HG03565 (cell line): ENCODE data around the gene VWCE.

Source experiments
- ATAC-seq: cut with Tn5 transposase; IDR thresholded peaks from one replicate; pipeline ENCODE4 v1.9.1; 2021; ENCODE audit warnings: mild to moderate bottlenecking, moderate library complexity; ENCODE audit not compliant: unreplicated experiment

Gene VWCE

DNA sequence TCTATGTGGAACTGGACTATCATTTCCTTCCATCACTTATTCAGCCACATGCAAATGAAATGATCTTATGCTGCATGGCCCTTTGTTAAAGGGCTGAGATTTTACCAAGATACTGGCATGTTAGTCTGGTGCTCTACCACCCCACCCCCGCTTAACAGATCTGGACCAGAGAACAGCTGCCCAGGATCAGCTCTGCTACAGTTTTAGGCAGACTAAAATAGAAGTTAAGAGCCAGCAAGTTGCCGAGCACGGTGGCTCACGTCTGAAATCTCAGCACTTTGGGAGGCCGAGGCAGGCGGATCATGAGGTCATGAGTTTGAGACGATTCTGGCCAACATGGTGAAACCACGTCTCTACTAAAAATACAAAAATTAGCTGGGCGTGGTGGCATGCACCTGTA is 33.2 kb upstream of the VWCE start:
- no peak for ATAC-seq

DNA sequence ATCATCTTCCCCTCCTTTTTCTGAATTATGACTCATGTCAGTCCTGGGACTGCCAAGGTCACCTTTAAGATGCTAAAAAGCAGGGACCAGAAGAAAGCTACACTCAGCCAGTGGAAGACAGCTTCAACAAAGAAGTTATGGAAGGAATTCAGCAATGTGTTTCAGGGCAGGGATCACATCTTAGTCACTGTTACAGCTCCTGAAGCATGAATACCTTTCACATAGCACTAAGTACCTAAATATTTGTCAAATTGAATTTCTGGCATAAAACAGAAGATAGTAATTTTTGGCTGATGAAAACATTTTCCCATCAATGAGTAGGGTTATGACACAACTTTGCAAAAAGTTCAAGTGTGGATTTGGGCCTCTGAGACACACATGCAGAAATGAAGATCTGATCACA is 32.6 kb upstream of the VWCE start:
- ATAC-seq = no peak

DNA sequence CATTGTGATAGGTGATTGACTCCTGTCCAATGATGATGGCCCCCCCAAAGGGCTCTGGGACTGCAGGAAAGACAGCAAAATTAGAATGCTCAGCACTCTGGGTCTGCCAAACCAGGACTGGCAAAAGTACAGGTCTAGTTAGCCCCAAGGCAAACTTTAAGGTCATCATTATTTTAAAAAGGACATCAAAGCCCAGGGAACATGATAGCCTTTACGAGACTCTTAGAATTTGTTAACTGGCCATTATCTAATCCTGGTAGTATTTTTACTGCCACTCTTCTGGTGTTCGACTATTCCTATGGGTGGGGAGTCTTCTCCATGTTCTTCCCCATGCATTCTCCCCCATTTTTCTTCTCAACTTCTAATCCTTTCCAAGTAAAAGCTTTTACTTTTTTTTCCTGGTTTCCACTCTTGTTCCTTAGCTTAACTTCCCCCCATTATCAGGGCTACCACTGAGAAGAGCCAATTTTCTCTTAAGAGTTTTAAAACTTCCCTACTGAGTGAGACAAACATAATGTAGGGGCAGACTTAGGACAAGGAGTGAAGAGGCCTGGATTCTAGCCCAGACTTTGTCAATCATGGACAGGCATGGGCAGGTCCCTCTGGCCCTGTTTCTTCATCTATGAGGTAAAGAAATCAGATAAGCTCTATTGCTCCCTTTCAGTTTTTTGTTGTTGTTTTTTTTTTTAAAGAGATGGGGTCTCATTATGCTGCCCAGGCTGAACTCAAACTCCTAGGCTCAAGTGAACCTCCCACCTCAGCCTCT is 30.7 kb upstream of the VWCE start:
- ATAC-seq = no peak

DNA sequence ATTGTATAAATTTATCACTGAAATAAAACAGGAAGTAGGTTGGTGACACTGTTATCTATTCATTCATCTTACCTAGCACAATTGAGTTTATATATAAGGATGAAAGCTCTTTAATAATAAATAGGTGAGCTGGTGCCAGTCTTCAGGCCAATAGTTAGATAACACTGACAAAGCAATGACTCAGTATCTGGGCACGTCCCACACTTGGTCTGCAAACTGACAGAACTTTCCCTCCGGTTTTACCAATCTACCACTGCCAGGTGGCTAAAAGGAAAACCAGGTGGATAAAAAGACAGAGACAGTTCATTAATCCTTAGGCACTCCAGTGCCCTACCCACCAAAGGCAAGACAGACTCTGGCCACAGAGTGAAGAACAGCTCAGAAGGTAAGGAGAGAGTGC is 20.1 kb upstream of the VWCE start:
- ATAC-seq = no peak

- ATAC-seq = no peak
Measured at GRCh38 chr11:61310749-61311148, 15.6 kb upstream of the VWCE start.

DNA sequence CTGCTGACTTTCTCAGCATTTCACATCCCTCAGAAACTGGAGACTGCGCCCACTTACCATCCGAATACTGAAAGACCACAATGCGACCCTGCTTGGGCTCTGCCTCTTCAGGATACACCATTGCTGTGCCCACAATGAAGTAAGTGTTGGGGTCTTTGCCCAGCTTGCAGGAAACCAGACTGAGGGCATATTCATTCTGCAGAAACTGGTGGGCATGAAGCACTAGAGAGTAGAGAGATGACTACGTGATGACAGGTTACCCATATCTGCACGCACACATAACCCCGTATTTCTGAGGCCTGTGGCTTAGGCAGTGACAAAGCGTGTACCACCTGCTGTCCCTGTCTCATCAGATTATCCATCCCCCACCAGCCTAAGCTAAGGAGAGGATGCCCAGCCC is 14.6 kb upstream of the VWCE start:
- no peak for ATAC-seq

DNA sequence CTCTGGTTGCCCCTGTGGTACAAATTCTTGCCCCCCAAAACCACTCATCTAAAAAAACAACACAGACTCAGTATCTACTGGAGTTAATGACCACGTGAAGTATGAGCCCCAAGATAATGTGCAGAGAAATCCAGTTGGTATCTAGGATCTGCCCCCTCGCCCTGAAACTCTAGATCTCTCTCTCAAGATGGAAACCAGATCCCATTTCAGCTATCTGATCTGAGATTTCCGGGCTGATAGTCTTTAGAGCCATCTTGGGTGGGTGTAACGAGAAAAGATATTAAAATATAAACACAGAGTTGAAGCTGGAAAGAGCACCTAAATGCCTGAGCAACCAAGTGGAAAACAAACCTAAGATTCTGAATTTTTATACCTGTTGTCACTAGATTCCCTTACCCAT is 14.0 kb upstream of the VWCE start:
- no peak for ATAC-seq

DNA sequence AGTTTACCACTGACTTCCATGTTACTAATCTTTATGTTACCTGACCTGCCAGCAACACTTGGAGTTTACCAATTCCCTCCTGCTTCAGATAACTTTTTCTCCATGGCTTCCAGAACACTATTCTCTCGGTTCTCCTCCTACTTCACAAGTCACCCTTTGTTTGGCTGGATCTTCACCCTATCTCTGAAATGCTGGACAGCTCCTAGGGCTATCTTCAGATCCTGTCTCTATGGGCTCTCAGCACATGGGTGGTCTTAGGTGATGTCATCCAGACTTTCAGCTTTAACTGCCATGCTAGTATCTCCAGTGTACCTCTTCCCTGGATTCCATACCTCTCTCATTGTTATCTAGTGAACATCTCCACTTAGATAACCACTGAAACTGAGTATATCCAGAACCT is 12.2 kb upstream of the VWCE start:
- ATAC-seq = no peak

DNA sequence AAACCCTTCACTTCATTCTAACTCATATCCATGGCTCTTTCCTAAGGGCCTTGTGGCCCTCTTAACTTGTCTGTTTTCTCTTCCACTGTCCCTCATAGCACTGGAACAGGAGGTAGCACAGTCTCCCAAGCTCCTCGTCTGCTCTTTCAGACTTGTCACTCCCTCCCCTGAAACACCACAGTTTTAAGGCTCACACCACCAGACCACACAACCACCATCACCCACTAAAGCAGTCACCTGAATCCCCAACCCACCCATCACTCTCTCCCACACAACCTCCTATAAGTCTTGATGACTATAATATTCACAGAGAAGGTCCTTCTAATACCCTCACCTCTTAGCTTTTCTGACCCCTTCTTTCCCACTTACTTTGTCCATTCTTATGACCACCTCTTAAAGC is 11.1 kb upstream of the VWCE start:
- ATAC-seq = no peak

GRCh38 chr11:61305417-61305816 is 10.3 kb upstream of the VWCE start:
- no peak for ATAC-seq

GRCh38 chr11:61303725-61304124 is 8.6 kb upstream of the VWCE start:
- ATAC-seq = no peak

DNA sequence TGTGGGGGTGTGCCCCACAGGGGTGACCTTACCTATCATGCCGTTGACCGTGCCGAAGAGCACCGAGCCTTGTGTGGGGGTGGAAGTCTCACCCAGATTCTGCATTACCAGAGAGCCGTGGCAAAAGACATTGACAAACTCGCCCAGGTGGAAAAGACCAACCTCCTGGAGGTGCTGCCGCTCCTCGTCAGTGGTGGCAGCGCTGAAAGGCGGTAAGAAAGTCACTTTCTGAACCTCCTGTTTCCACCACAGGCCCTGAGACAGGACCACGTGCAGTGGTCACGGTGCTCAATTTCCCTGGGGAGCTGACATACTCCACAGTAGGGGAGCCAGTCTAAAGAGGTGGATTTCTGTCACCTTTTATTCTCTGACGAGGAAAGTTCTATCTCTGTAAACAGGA is 7.4 kb upstream of the VWCE start:
- no peak for ATAC-seq

DNA sequence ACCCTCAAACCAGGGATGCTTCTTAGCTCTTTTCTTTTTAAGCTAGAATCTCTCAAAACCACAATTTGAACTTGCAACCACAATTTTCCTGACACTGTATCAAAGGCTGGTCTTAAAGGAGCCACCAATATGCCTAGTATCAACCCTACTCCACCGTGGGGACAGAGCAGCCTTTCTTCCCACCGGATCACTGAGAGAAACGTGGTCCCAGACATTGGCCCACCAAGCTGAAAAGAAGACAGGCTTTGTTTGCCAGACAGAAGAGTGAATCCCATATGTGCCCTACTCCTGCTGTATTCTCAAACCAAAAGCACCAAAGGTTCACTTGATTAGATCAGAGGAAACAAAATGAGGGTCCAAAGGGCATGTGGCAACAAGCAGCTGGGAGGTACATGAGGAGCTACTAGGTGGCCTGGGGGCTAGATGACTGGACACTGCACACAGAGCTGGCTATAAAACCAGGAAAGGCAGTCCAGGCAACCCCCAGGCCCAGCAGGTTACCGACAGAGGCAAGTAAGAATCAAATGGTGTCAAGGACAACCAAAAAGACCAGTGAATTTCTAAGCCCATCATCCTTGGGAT is 3.6 kb upstream of the VWCE start:
- no peak for ATAC-seq

DNA sequence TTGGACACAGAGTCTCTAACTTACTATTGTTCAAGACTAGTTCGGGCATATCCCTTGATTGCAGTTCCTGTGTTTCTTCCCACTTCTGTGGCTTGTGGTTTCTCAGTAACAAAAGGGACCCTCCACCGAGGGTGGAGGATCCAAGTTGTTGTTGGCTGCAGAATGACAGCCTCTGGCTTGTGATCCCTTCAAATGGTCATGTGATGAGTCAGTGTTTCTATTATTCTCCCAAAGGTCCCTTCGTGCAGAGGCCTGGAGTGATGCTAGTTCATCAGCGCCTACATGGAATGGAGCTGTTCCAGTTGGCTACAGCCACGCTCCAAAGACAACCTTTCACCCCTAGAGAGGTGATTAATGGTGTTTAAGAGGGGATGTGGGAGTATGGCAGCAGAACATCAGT is 2.6 kb upstream of the VWCE start:
- no peak for ATAC-seq

DNA sequence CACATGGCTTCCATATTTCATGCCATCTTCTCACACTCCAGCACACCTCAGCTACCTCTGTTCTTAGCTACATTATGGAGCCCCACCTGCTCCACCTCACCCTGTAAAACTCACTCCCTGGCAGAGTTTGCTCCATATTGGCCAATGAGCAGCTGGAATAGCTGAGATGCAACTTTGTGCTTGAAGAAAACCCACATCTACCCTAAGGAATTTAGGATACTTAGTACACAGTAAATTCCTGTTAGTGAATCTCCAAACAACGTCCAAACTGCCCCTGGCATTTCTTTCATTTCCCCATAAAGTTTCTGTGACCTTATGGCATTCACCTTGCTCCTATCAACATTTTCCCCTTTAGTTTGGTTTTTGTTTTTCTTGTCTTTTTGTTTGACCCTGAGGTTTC is 2.2 kb upstream of the VWCE start:
- no peak for ATAC-seq

GRCh38 chr11:61295596-61295926 is 445 bp upstream of the VWCE start:
- ATAC-seq = no peak

GRCh38 chr11:61293867-61294716 is 1.0 kb downstream of the VWCE start:
- peak; percentile 22 for ATAC-seq

GRCh38 chr11:61292356-61292755 is 2.8 kb downstream of the VWCE start:
- ATAC-seq = no peak

- ATAC-seq = no peak
Measured at GRCh38 chr11:61290905-61291690, 4.0 kb downstream of the VWCE start.

GRCh38 chr11:61287338-61287977 is 7.7 kb downstream of the VWCE start:
- no peak for ATAC-seq

- ATAC-seq = no peak
Measured at GRCh38 chr11:61283613-61284012, 11.5 kb downstream of the VWCE start.
